CD4-positive, alpha-beta T cell treated with Interleukin-4 for 4 hours (primary cell): Measurements from ENCODE around the gene PFAS.
"Not testable (repeated sequence)": the region's sequence is repeated elsewhere in the genome, so short reads cannot be mapped to it uniquely, and the experiment has no call there.

Source experiments
- DNase-seq: peaks from one replicate; pipeline ENCODE4 v3.0.0-alpha.2; 2020

PFAS gene

DNA sequence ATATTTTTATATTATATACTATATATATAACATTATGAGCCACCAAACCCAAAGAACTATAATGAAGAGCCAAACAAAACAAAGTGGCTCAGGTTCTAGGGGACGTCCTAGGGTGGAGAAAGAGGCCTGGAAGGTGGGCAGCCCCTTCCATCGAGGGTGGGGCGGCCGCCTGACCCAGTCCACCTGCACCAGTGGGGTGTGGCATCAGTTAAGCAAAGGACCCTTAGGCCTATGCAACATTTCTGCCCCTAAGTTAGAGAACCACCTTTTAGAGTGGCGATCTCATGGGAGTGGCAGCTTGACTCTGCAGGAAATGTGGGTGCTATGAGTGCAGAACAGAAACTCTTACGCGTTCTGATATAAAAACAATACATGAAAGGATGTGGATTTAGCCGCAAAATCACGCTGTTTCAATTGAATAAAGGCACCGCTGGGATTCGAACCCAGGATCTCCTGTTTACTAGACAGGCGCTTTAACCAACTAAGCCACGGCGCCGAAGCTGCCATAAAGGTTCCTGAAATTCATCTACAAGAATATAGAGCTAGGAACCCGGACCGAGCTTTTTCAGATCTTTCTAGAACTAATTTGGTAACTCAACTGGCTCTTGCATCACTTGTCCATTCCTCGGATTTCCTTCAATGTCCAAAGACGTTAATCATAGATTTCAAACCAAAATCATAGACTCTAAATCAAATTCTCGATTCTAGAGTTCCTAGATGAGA is 23.1 kb upstream of the PFAS start:
- DNase-seq, result peak; percentile 65

GRCh38 chr17:8226536-8227237 is 22.4 kb upstream of the PFAS start:
- DNase-seq, result no peak

DNA sequence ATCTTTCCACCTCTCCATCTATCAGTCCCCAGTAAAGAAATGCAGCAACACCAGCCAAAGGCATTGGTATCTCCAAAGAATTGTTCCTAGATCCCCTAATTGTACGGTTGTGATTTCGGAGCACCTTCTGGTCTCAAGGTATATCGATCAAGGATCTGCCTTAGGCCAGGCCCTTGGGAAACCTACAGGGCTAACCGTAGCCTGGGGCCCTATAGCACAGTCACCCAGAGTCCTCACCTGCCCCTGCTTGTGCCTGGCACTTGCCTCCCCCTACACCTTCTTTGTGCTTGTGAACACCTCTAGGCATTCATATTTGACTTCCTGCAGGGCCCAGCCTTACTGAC is 21.9 kb upstream of the PFAS start:
- DNase-seq, result no peak

DNA sequence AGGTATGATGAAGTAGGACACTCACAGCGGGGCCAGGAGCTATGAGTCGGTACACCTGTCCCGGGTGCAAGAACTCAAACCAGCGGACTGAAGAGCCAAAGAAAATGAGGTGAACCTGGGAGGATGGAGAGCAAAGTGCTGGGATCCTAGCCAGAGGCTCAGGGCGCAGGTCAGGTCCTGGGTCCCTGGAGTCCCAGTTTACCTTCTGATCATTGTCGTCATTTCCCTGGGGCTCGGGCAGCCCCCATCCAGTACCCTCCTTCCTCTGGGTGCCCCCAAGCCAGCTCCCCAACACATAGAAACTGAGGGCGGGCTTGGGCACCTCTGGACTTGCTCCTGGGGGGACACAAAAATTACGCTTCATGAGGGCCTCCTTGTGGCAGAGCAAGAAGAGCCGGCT is 17.4 kb upstream of the PFAS start:
- no peak for DNase-seq

DNA sequence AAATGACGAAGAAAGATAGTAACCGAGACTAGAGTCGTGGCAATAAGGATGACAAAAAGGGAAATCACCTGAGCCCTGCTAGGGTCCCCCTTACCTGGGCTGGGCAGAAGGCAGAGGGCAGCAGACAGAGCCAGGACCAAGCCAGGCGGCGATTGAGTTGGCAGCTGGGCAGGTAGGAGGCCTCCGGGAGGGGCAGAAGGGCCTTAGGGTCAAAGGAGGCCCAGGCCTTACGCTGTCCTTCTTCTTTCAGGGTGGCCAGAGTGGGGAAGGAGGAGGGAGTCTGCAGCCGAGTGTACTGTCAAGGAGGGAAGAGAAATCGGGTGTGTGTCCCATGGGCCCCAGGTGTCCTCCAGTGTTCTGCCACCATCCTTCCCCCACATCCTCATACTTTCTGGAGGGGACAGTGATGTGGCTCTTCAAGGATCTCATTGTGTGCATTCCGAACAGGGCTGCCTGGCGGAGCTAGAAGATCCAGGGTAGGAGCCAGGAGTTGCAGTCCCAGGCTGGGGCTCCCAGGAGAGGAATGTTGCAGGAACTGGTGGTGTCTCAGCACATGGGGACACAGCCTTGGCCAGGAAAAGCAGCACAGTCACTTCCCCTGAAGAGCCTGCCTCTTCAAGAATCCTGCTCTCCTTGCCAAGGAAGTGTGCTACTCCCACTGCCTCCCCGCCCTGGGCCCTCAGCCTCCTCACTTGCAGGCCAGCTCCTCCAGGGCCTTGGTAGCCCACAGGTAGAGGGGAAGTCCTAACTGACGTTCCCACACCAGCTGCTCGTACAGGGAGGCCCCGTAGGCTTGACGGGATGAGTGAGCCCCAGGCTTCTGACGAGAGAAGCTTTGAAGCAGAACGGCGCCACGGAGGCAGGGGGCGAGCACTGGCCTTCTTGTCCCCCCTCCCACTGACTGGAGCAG is 14.5 kb upstream of the PFAS start:
- no peak for DNase-seq

DNA sequence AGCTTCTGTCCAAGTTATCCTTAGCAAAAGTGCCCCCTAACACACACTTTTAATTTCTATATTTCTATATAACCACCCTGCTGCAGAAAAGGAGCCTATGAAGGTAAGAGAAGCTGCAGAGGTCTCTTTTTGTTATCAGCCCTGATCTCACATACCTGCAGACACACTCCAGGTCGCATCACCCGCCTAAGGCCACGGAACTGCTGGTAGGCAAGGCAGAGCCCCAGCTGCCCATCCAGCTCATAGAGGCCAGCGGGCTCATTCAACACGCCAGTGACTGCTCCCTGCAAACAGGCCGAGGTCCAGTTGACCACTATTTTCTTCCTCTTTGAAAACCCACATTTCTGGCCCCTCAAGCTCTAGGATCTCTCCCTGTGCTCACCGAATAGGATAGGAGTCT is 13.4 kb upstream of the PFAS start:
- DNase-seq, result no peak

- DNase-seq, result no peak
These were observed 11.9 kb upstream of the PFAS start for GRCh38 chr17:8237175-8237574.

DNA sequence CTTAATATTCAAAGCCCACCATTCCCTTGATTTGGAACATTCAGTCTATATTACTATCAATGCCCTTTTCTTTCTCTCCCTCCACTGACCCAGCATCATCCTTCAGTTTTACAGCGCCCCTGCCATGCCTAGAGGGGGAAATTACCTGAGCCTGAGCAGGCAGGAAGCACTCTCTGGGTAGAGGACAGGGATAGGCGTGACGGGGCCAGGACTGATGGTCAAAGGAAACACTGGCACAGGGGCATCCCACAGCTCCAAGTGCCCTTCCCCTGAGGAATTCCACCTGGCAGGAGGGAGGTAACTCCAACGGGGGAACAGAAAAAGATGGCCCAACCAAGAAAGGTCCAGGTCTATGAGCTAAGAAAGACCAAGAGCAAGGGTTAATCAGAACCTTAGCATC is 11.2 kb upstream of the PFAS start:
- DNase-seq, result no peak

DNA sequence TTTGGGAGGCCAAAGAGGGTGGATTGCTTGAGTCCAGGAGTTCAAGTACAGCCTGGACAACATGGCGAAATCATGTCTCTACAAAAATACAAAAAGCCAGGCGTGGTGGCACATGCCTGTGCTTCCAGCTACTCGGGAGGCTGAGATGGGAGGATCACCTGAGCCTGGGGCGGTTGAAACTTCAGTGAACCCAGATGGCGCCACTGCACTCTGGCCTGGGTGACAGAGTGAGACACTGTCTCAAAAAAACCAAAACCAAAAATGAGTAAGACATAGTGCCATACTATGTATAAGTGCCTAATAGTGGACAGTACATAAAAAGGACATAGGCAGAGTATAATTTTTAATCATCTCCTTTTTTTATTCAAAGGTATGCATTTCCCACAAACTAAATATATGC is 5.3 kb upstream of the PFAS start:
- peak; percentile 32 for DNase-seq

GRCh38 chr17:8244768-8245167 is 4.3 kb upstream of the PFAS start:
- no peak for DNase-seq

DNA sequence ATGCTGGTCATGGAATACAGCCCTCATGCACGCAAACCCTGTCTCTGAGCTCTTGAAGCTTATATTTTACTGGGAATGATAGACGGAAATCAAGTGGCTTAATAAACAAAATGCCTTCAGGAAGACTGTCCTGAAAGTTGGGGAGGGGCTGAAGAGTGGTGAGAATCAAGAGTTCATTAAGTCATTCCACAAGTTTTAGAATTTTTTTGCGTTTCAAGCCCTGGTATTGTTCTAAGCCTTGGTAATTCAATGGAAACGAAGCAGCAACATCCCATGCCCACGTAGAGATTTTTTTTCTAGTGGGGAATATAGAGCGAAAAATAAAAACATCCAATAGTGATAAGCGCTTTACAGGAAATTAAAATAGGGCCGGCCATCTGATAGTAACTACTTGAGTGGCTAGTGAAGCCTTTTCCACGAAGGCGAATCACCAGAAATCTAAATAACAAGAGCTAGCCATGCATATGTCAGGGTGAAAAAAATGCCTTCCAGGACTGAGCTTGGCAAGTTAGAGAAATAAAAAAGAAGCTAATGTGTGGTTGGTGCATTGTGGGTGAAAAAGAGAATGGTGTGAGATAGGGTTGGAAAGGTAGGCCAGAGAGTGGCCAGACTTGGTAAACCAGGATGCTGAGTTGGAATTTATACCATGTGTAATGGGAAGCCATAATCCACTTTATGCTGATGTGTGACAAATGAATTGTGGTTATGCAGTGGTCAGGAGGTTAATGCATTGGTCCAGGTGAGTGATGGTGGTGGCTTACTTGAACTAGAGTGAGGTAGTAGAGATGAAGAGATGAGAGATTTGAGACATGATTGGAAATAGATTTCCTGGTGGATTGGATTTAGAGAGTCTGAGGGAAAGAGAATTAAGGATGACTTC is 772 bp downstream of the PFAS start:
- DNase-seq, result no peak

DNA sequence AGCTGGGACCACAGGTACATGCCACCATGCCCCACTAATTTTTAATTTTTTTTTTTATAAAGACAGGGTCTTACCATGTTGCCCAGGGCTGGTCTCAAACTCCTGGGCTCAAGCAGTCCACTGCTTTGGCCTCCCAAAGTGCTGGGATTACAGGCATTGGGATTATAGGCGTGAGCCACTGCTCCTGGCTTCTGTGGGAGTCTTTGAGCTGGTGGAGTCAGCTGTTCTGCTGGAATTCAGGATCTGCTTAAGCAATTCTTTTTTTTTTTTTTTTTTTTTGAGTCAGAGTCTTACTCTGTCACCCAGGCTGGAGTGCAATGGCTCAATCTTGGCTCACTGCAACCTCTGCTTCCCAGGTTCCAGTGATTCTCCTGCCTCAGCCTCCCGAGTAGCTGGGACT is 2.3 kb downstream of the PFAS start:
- DNase-seq, result not testable (repeated sequence)

- DNase-seq, result no peak
These were observed 4.7 kb downstream of the PFAS start for GRCh38 chr17:8253801-8254200.

DNA sequence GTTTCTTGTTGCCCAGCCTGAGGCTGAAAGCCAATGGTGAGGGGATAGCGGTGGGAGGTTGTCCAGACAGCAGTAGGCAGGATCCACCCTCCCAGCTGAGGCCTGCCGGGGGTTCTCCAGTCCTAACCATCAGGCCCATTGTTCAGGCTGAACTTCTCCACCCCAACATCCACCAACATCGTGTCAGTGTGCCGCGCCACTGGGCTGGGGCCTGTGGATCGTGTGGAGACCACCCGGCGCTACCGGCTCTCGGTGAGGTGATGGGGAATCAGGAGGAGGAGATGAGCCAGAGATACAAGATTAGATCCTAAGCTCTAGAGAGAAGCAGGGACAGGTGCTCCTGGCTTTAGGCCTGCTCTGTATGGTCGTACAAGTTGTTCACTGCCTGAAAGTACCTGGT is 5.8 kb downstream of the PFAS start:
- no peak for DNase-seq

DNA sequence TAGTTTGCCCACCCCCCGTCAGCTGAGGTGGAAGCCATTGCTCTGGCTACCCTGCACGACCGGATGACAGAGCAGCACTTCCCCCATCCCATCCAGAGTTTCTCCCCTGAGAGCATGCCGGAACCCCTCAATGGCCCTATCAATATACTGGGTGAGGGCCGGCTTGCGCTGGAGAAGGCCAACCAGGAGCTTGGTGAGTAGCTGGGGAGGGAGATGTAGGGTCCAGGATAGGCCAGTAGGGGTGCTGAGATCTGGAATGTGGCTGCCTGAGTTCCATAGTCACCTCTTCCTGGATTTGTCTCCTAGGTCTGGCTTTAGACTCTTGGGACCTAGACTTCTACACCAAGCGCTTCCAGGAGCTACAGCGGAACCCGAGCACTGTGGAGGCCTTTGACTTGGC is 6.4 kb downstream of the PFAS start:
- DNase-seq, result no peak

DNA sequence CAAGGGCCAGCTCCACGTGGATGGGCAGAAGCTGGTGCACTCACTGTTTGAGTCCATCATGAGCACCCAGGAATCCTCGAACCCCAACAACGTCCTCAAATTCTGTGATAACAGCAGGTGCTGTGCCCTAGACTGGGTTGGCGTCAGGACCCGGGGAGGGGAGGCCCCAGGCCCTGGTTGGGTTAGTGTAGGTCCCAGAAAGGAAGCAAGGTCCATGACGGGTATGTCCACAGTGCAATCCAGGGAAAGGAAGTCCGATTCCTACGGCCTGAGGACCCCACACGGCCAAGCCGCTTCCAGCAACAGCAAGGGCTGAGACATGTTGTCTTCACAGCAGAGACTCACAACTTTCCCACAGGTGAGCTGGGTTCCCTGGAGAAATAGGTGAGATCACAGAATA is 7.2 kb downstream of the PFAS start:
- no peak for DNase-seq

GRCh38 chr17:8256691-8257090 is 7.6 kb downstream of the PFAS start:
- no peak for DNase-seq

DNA sequence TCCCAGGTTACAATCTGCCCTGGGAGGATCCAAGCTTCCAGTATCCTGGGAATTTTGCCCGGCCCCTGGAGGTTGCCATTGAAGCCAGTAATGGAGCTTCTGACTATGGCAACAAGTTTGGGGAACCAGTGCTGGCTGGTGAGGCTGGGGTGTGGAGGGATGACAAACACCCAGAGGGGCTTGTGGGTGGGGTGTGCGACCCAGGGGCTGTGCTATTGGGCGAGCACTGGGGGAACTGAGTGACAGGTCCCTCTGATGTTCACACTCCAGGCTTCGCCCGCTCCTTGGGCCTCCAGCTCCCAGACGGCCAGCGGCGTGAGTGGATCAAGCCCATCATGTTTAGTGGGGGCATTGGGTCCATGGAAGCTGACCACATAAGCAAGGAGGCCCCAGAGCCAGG is 8.7 kb downstream of the PFAS start:
- no peak for DNase-seq

DNA sequence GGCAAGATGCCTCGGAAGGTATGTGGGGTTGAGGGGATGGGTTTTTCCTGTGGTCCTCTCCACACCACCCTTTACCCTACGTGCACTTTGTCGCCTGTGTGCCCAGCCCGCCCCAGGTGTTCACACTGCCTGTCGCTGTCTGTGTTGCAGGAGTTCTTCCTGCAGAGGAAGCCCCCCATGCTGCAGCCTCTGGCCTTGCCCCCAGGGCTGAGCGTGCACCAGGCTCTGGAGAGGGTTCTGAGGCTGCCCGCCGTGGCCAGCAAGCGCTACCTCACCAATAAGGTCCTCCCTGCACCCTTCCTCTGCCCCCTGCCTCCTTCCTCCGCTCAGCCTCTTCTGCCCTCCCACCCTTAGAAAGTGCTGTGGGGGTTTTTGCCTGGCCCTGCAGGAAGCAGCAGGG is 15.2 kb downstream of the PFAS start:
- no peak for DNase-seq

- no peak for DNase-seq
These were observed 15.9 kb downstream of the PFAS start for GRCh38 chr17:8264836-8265542.

DNA sequence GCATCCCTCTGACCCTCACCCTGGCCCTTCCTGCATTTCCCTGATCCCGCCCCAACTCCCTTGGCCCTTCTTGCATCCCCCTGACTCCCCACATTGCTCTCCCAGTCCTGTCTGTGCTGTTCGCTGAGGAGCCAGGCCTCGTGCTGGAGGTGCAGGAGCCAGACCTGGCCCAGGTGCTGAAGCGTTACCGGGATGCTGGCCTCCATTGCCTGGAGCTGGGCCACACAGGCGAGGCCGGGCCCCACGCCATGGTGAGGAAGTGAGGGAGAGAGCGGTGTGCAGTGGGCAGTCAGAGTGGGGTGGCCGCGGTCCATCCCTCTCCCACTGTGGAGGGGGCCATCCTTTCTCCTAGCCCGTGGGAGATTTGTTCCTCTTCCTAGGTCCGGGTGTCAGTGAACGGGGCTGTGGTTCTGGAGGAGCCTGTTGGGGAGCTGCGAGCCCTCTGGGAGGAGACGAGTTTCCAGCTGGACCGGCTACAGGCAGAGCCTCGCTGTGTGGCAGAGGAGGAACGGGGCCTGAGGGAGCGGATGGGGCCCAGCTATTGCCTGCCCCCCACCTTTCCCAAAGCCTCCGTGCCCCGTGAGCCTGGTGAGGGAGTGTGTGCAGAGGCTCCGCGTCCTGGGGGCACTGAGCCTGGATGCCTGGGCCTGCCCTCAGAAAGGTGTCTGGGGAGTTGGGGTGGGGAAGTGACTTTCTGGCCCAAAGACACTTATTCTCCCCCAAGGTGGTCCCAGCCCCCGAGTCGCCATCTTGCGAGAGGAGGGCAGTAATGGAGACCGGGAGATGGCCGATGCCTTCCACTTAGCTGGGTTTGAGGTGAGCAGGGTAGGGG is 17.8 kb downstream of the PFAS start:
- no peak for DNase-seq
